ENCODE results near the gene OR10G2. TPM values are rescaled to one million over a fixed set of nuclear protein-coding genes. Genes with fewer than 3 reads are reported as not detected.
"Not testable (repeated sequence)": the region's sequence is repeated elsewhere in the genome, so short reads cannot be mapped to it uniquely, and the experiment has no call there.

OR10G2 gene
- total RNA-seq, 1 donor from 2014 or later = not detected

GRCh38 chr14:21612324-21612723, 22.4 kb downstream of the OR10G2 start:
- no peaks in the 10 kb centered on the region for H3K9me3 ChIP-seq (ENCODE audit: control insufficient read depth in 3 of 3, low read length in 3 of 3)
- no peaks in the 10 kb centered on the region for H3K4me1 ChIP-seq (ENCODE audit: control insufficient read depth in 3 of 3, insufficient read depth in 3 of 3, low read length in 3 of 3)
- H3K27me3 ChIP-seq (ENCODE audit: control insufficient read depth in 3 of 3, insufficient read depth in 3 of 3, low read length in 3 of 3) = no peaks in the 10 kb centered on the region
- no peaks in the 10 kb centered on the region for H3K36me3 ChIP-seq (ENCODE audit: control insufficient read depth in 3 of 3, insufficient read depth in 3 of 3, low read length in 3 of 3)
- H3K9ac ChIP-seq (ENCODE audit: low read depth in 1 of 3, low read length in 3 of 3) = no peak overlapping the region
- no peak overlapping the region for H3K4me3 ChIP-seq (ENCODE audit: low read length in 3 of 3)
- H3K27ac ChIP-seq (ENCODE audit: low read depth, low read length) = no peak overlapping the region

GRCh38 chr14:21602181-21602580, 32.6 kb downstream of the OR10G2 start:
- not testable (repeated sequence) for H3K36me3 ChIP-seq (ENCODE audit: control insufficient read depth in 3 of 3, insufficient read depth in 3 of 3, low read length in 3 of 3); H3K9me3 ChIP-seq (ENCODE audit: control insufficient read depth in 3 of 3, low read length in 3 of 3); H3K9ac ChIP-seq (ENCODE audit: low read depth in 1 of 3, low read length in 3 of 3); H3K27ac ChIP-seq (ENCODE audit: low read depth, low read length); H3K27me3 ChIP-seq (ENCODE audit: control insufficient read depth in 3 of 3, insufficient read depth in 3 of 3, low read length in 3 of 3); H3K4me3 ChIP-seq (ENCODE audit: low read length in 3 of 3); H3K4me1 ChIP-seq (ENCODE audit: control insufficient read depth in 3 of 3, insufficient read depth in 3 of 3, low read length in 3 of 3)

GRCh38 chr14:21589317-21589716, 45.4 kb downstream of the OR10G2 start:
- H3K9ac ChIP-seq (ENCODE audit: low read depth in 1 of 3, low read length in 3 of 3) = no peak overlapping the region

More at GRCh38 chr14:21589317-21589716, 45.4 kb downstream of the OR10G2 start:
- no peak overlapping the region for H3K4me3 ChIP-seq (ENCODE audit: low read length in 3 of 3)
- H3K27me3 ChIP-seq (ENCODE audit: control insufficient read depth in 3 of 3, insufficient read depth in 3 of 3, low read length in 3 of 3) = no peaks in the 10 kb centered on the region
- no peak overlapping the region for H3K27ac ChIP-seq (ENCODE audit: low read depth, low read length)
- peaks cover 0 to 3% (median 0%) of the 10 kb centered on the region in 3 donors for H3K9me3 ChIP-seq (ENCODE audit: control insufficient read depth in 3 of 3, low read length in 3 of 3)
- no peaks in the 10 kb centered on the region for H3K36me3 ChIP-seq (ENCODE audit: control insufficient read depth in 3 of 3, insufficient read depth in 3 of 3, low read length in 3 of 3)
- H3K4me1 ChIP-seq (ENCODE audit: control insufficient read depth in 3 of 3, insufficient read depth in 3 of 3, low read length in 3 of 3) = no peaks in the 10 kb centered on the region

Other genes starting within 250 kb of the OR10G2 start
- gene CHD8, start 178.8 kb downstream of the OR10G2 start, total RNA-seq = 48.0 TPM
- gene RAB2B, start 158.0 kb downstream of the OR10G2 start, total RNA-seq = 45.4 TPM
- gene TOX4, start 157.7 kb downstream of the OR10G2 start, total RNA-seq = 18.8 TPM
- 73.6 TPM for gene METTL3, start 123.6 kb downstream of the OR10G2 start, total RNA-seq
- 5.2 TPM for gene SALL2, start 108.6 kb downstream of the OR10G2 start, total RNA-seq
- not detected for gene OR10G3, start 54.9 kb downstream of the OR10G2 start, total RNA-seq
- not detected for gene OR4E2, start 18.9 kb upstream of the OR10G2 start, total RNA-seq
- not detected for gene OR4E1, start 38.9 kb upstream of the OR10G2 start, total RNA-seq

Measured in skeletal muscle tissue (tissue), 4 donors.